Left lung (tissue), 10 donors: Measurements from ENCODE around the gene DCAF4L1. TPM values are rescaled to one million over a fixed set of nuclear protein-coding genes. Genes with fewer than 3 reads are reported as not detected.

Source experiments
- ATAC-seq: fragments of 200-7000 bp; cut with Tn5 transposase; one replicate; pipeline ENCODE4 v1.9.1; 2020; ENCODE audit warnings: moderate library complexity
- DNase-seq, 4 donors: peaks; one replicate each; pipeline ENCODE4 v3.0.0-alpha.2; 2013 to 2020
- H3K27ac ChIP-seq, 2 donors: fragments of 200-600 bp; sonication (generic) in 1 of 2; one replicate each; pipeline versions ENCODE4 v1.5.0 to v1.8.0; 2020 to 2021
- H3K27me3 ChIP-seq, 2 donors: fragments of 200-600 bp; sonication (generic) in 1 of 2; one replicate each; pipeline versions ENCODE4 v1.5.0 to v1.8.0; 2020 to 2021
- H3K36me3 ChIP-seq, 2 donors: fragments of 200-600 bp; sonication (generic) in 1 of 2; one replicate each; pipeline versions ENCODE4 v1.5.0 to v1.8.0; 2020 to 2021
- H3K4me1 ChIP-seq, 2 donors: fragments of 200-600 bp; one replicate each; pipeline ENCODE4 v1.8.0; 2021
- H3K4me3 ChIP-seq, 2 donors: fragments of 200-600 bp; sonication (generic) in 1 of 2; one replicate each; pipeline versions ENCODE4 v1.5.0 to v1.8.0; 2020 to 2021; ENCODE audit warnings: mild to moderate bottlenecking in 1 of 2
- H3K9me3 ChIP-seq, 2 donors: fragments of 200-600 bp; sonication (generic) in 1 of 2; one replicate each; pipeline versions ENCODE4 v1.5.0 to v1.8.0; 2020 to 2021
- CTCF ChIP-seq, 2 donors: fragments of 200-600 bp; sonication (generic) in 1 of 2; IDR thresholded peaks; one replicate each; pipeline versions ENCODE4 v1.5.0 to v1.8.0; 2021; ENCODE audit warnings: antibody characterized with exemption in 2 of 2
- intact Hi-C, 2 donors: fragments of 100-400 bp; cut with DNase I; formaldehyde crosslinking; loops; one replicate each; pipeline versions ENCODE4 v1.11.2 to v1.14.2; 2022
- polyA plus RNA-seq, 6 donors: library from polyadenylated mRNA; unstranded; fragments of 120-200 nt; gene quantifications; one replicate each; pipeline ENCODE4 v1.2.1, GENCODE V29; 2013; ENCODE audit not compliant: insufficient read length in 6 of 6
- total RNA-seq, 2 donors: library from RNA; stranded (reverse); fragmentation: NEBNext Ultra II Directional; extraction: Animal tissue kit (Norgen Biotek cat#: 25700); gene quantifications; one replicate each; pipeline ENCODE4 v1.2.1, GENCODE V29; 2021
- donor health status: DM: no; HTN: yes; CAD: no.
- donor health status: DM: no; HTN: no; CAD: no.

Gene DCAF4L1
- total and polyA plus RNA-seq, 8 donors, result 0.15 to 0.58 (median 0.23) TPM

- DNase-seq, result peak; percentile 86 to 90 (median 88)
- Histone ChIP-seq H3K9me3 (no peaks in the 10 kb centered on the region), H3K4me3 (peak within 1 kb of the TSS; percentile 74 to 96), H3K4me1 (peaks cover 0 to 42% of the 10 kb centered on the region in 2 donors), H3K36me3 (peaks cover 0 to 12% of the 10 kb centered on the region in 2 donors), H3K27ac (peak within 1 kb of the TSS; percentile 40 to 92), H3K27me3 (no peaks in the 10 kb centered on the region)
- peak; percentile 97 for ATAC-seq
- intact Hi-C loops, result no loop called here
- peak in 1 of 2 donors; percentile 18 for TF ChIP-seq CTCF (IDR thresholded peaks at IDR 0.05)
Observed at GRCh38 chr4:41934901-41935651, 46.5 kb upstream of the DCAF4L1 start, which contains the start of gene TMEM33. TSS of gene TMEM33 (plus strand) at chr4:41935429. CDS start at chr4:41935485, 56 bp downstream.

GRCh38 chr4:41935652-41936021, 45.9 kb upstream of the DCAF4L1 start:
- no peak for TF ChIP-seq CTCF (IDR thresholded peaks at IDR 0.05)
- peak overlapping the region; percentile 74 to 96 for H3K4me3 ChIP-seq
- no peaks in the 10 kb centered on the region for H3K27me3 ChIP-seq
- intact Hi-C loops, result no loop called here
- ATAC-seq (peak; percentile 15), DNase-seq (no peak)
- peaks cover 0 to 42% of the 10 kb centered on the region in 2 donors for H3K4me1 ChIP-seq
- H3K36me3 ChIP-seq, result peaks cover 0 to 17% of the 10 kb centered on the region in 2 donors
- peak overlapping the region; percentile 40 to 92 for H3K27ac ChIP-seq
- no peaks in the 10 kb centered on the region for H3K9me3 ChIP-seq

- TF ChIP-seq CTCF (IDR thresholded peaks at IDR 0.05), result no peak
- intact Hi-C loops, result no loop called here
Observed at GRCh38 chr4:41939016-41939626, 42.4 kb upstream of the DCAF4L1 start.

GRCh38 chr4:41940834-41941233, 40.7 kb upstream of the DCAF4L1 start:
- peaks cover 0 to 53% of the 10 kb centered on the region in 2 donors for H3K36me3 ChIP-seq
- TF ChIP-seq CTCF (IDR thresholded peaks at IDR 0.05), result no peak
- ATAC-seq (no peak), DNase-seq (no peak)
- H3K4me3 ChIP-seq, result no peak overlapping the region
- H3K9me3 ChIP-seq, result no peaks in the 10 kb centered on the region
- intact Hi-C loops, result no loop called here
- H3K27ac ChIP-seq, result no peak overlapping the region
- H3K27me3 ChIP-seq, result no peaks in the 10 kb centered on the region
- H3K4me1 ChIP-seq, result peaks cover 0 to 39% of the 10 kb centered on the region in 2 donors

More at GRCh38 chr4:41939016-41939626, 42.4 kb upstream of the DCAF4L1 start:
- no peaks in the 10 kb centered on the region for H3K27me3 ChIP-seq
- DNase-seq (no peak), ATAC-seq (no peak)
- H3K4me1 ChIP-seq, result peaks cover 0 to 42% of the 10 kb centered on the region in 2 donors
- H3K4me3 ChIP-seq, result no peak overlapping the region
- H3K36me3 ChIP-seq, result peaks cover 0 to 36% of the 10 kb centered on the region in 2 donors
- H3K9me3 ChIP-seq, result no peaks in the 10 kb centered on the region
- peak overlapping the region in 1 of 2 donors; percentile 33 for H3K27ac ChIP-seq

- Histone ChIP-seq H3K4me1 (peaks cover 0 to 12% of the 10 kb centered on the region in 2 donors), H3K4me3 (no peak overlapping the region), H3K27me3 (no peaks in the 10 kb centered on the region), H3K27ac (no peak overlapping the region), H3K36me3 (peaks cover 0 to 77% of the 10 kb centered on the region in 2 donors), H3K9me3 (no peaks in the 10 kb centered on the region)
- ATAC-seq (no peak), DNase-seq (peak in 2 of 4 donors; percentile 15 to 38)
- intact Hi-C loops, result no loop called here
- TF ChIP-seq CTCF (IDR thresholded peaks at IDR 0.05), result no peak
Observed at GRCh38 chr4:41943506-41943905, 38.0 kb upstream of the DCAF4L1 start.
